Right atrium auricular region (tissue), 2 donors: Measurements from ENCODE around the gene TMCO2. TPM values are rescaled to one million over a fixed set of nuclear protein-coding genes. Genes with fewer than 3 reads are reported as not detected.

Experiments used
- DNase-seq: peaks from one replicate; pipeline ENCODE4 v3.0.0-alpha.2; 2019; ENCODE audit warnings: low spot score
- H3K27ac ChIP-seq, 2 donors: fragments of 200-600 bp; sonication (generic); 1 replicate in 1 of 2; 2 replicates in 1 of 2; pipeline ENCODE4 v1.5.1; 2016 to 2019
- H3K27me3 ChIP-seq, 2 donors: fragments of 200-600 bp; sonication (generic); one replicate each; pipeline versions ENCODE4 v1.5.1 to v1.6.0; 2017 to 2019
- H3K36me3 ChIP-seq: fragments of 200-600 bp; sonication (generic); one replicate; pipeline ENCODE4 v1.5.1; 2016
- H3K4me1 ChIP-seq, 2 donors: fragments of 200-600 bp; sonication (generic); one replicate each; pipeline versions ENCODE4 v1.5.1 to v1.6.0; 2017 to 2019
- H3K4me3 ChIP-seq, 2 donors: fragments of 200-600 bp; sonication (generic); 1 replicate in 1 of 2; 2 replicates in 1 of 2; pipeline ENCODE4 v1.5.1; 2017 to 2019; ENCODE audit warnings: mild to moderate bottlenecking in 1 of 2, moderate library complexity in 1 of 2
- H3K9me3 ChIP-seq, 2 donors: fragments of 200-600 bp; sonication (generic); one replicate each; pipeline ENCODE4 v1.5.1; 2019
- total RNA-seq, 2 donors: library from RNA; depleted of rRNA; stranded (reverse); fragments of >200 nt; gene quantifications; one replicate each; pipeline ENCODE4 v1.1.0, GENCODE V29; 2016
- TF ChIP-seq, protein P1 (sequence below), 2 donors: fragments of 200-600 bp; sonication (generic); IDR thresholded peaks; one replicate each; pipeline ENCODE4 v1.5.1; 2019; ENCODE audit warnings: antibody characterized with exemption in 2 of 2

TMCO2 gene
- total RNA-seq, 2 donors from 2014 or later: not detected

DNA sequence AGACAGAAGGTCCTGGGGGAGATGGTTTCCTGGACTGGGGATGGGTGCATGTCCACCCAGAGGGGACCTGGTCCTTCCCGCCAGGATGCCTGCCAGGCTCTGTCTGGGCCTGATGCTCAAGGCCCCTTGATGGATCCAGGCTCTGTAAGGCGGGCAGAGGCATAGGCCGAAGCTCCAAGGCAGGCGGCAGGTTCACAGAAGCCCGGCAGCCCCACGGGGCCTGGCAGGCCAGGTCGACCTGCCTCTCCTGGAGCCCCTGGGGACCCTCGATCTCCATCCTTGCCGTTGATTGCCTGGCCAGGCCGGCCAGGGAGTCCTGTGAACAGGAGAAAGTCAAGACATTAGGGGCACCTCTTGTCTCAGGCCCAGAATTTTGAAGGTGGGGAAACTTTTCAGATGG, 53.3 kb downstream of the TMCO2 start:
- no peak for DNase-seq
- Histone ChIP-seq H3K36me3 (no peaks in the 10 kb centered on the region), H3K4me1 (no peaks in the 10 kb centered on the region), H3K9me3 (no peaks in the 10 kb centered on the region), H3K27me3 (no peaks in the 10 kb centered on the region), H3K27ac (no peak overlapping the region), H3K4me3 (no peak overlapping the region)
- TF ChIP-seq, protein P1, sequence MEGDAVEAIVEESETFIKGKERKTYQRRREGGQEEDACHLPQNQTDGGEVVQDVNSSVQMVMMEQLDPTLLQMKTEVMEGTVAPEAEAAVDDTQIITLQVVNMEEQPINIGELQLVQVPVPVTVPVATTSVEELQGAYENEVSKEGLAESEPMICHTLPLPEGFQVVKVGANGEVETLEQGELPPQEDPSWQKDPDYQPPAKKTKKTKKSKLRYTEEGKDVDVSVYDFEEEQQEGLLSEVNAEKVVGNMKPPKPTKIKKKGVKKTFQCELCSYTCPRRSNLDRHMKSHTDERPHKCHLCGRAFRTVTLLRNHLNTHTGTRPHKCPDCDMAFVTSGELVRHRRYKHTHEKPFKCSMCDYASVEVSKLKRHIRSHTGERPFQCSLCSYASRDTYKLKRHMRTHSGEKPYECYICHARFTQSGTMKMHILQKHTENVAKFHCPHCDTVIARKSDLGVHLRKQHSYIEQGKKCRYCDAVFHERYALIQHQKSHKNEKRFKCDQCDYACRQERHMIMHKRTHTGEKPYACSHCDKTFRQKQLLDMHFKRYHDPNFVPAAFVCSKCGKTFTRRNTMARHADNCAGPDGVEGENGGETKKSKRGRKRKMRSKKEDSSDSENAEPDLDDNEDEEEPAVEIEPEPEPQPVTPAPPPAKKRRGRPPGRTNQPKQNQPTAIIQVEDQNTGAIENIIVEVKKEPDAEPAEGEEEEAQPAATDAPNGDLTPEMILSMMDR (IDR thresholded peaks at IDR 0.05): no peak

Other genes with a start within 250 kb of the TMCO2 start
- gene CAP1, start 207.2 kb upstream of the TMCO2 start, total RNA-seq: 100 to 1,000 TPM in 1 of 2 donors, 10 to 100 TPM in 1; 58.9 to 111 TPM
- gene PPT1, start 150.7 kb upstream of the TMCO2 start, total RNA-seq: 10 to 100 TPM; 30.0 to 34.6 TPM
- gene RLF, start 86.5 kb upstream of the TMCO2 start, total RNA-seq: 10 to 100 TPM; 11.4 to 12.6 TPM
- 10 to 100 TPM; 23.8 to 43.2 TPM for gene ZMPSTE24, start 10.3 kb downstream of the TMCO2 start, total RNA-seq
- gene COL9A2, start 69.3 kb downstream of the TMCO2 start, total RNA-seq: 1 to 10 TPM in 1 of 2 donors, under 1 TPM in 1; 0.59 to 1.2 TPM
- 10 to 100 TPM; 19.8 to 20.8 TPM for gene SMAP2, start 125.8 kb downstream of the TMCO2 start, total RNA-seq
- gene ZFP69B, start 202.5 kb downstream of the TMCO2 start, total RNA-seq: under 1 TPM; 0.52 to 0.59 TPM
- gene ZFP69, start 229.4 kb downstream of the TMCO2 start, total RNA-seq: 1 to 10 TPM; 1.6 to 2.0 TPM